ENCODE data around the gene ATG16L1. TPM values are rescaled to one million over a fixed set of nuclear protein-coding genes. Genes with fewer than 3 reads are reported as not detected.

Gene ATG16L1
- total and polyA plus RNA-seq, 9 of the 15 experiments (the other 6 are each of a cell fraction or from before 2014, with no cell fraction given): 6.4 to 21.3 (median 17.2) TPM

DNA sequence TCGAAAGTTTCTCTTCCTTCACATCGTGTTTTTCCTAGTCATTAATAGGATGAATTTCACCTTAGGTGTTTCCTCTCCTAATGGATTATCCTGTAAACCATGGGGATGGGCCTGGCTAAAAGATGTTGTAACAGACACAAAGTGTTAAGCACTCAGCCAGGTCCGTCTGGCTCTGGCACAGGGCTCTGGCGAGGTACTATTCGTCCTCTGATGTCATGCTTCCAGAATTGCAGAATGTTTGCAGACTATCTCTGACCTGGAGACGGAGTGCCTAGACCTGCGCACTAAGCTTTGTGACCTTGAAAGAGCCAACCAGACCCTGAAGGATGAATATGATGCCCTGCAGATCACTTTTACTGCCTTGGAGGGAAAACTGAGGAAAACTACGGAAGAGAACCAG lies 13.2 kb downstream of the ATG16L1 start:
- no peak overlapping the region for H3K4me2 ChIP-seq (ENCODE audit: insufficient read depth, low read length)
- no peak for ATAC-seq
- TF ChIP-seq ELF4 (CRISPR knock-in tag; IDR thresholded peaks at IDR 0.05) (no peak), NR3C1 (CRISPR knock-in tag; IDR thresholded peaks at IDR 0.05) (no peak), POLR2AphosphoS2 (IDR thresholded peaks at IDR 0.05; ENCODE audit: low read length) (no peak), TEAD1 (CRISPR knock-in tag; IDR thresholded peaks at IDR 0.05) (no peak), NFRKB (IDR thresholded peaks at IDR 0.05; ENCODE audit: low read depth) (no peak), FOXM1 (IDR thresholded peaks at IDR 0.05; ENCODE audit: low read depth) (no peak), FOXM1 (CRISPR knock-in tag; IDR thresholded peaks at IDR 0.05; ENCODE audit: low read depth) (no peak), ZNF551 (CRISPR knock-in tag; IDR thresholded peaks at IDR 0.05) (no peak)
- TF ChIP-seq, protein P1, sequence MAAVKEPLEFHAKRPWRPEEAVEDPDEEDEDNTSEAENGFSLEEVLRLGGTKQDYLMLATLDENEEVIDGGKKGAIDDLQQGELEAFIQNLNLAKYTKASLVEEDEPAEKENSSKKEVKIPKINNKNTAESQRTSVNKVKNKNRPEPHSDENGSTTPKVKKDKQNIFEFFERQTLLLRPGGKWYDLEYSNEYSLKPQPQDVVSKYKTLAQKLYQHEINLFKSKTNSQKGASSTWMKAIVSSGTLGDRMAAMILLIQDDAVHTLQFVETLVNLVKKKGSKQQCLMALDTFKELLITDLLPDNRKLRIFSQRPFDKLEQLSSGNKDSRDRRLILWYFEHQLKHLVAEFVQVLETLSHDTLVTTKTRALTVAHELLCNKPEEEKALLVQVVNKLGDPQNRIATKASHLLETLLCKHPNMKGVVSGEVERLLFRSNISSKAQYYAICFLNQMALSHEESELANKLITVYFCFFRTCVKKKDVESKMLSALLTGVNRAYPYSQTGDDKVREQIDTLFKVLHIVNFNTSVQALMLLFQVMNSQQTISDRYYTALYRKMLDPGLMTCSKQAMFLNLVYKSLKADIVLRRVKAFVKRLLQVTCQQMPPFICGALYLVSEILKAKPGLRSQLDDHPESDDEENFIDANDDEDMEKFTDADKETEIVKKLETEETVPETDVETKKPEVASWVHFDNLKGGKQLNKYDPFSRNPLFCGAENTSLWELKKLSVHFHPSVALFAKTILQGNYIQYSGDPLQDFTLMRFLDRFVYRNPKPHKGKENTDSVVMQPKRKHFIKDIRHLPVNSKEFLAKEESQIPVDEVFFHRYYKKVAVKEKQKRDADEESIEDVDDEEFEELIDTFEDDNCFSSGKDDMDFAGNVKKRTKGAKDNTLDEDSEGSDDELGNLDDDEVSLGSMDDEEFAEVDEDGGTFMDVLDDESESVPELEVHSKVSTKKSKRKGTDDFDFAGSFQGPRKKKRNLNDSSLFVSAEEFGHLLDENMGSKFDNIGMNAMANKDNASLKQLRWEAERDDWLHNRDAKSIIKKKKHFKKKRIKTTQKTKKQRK (IDR thresholded peaks at IDR 0.05; ENCODE audit: borderline replicate concordance, low read depth, low read length): no peak
- TF ChIP-seq, protein P2, sequence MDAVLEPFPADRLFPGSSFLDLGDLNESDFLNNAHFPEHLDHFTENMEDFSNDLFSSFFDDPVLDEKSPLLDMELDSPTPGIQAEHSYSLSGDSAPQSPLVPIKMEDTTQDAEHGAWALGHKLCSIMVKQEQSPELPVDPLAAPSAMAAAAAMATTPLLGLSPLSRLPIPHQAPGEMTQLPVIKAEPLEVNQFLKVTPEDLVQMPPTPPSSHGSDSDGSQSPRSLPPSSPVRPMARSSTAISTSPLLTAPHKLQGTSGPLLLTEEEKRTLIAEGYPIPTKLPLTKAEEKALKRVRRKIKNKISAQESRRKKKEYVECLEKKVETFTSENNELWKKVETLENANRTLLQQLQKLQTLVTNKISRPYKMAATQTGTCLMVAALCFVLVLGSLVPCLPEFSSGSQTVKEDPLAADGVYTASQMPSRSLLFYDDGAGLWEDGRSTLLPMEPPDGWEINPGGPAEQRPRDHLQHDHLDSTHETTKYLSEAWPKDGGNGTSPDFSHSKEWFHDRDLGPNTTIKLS (IDR thresholded peaks at IDR 0.05; ENCODE audit: borderline replicate concordance, low read depth): no peak
- TF ChIP-seq, protein P3, sequence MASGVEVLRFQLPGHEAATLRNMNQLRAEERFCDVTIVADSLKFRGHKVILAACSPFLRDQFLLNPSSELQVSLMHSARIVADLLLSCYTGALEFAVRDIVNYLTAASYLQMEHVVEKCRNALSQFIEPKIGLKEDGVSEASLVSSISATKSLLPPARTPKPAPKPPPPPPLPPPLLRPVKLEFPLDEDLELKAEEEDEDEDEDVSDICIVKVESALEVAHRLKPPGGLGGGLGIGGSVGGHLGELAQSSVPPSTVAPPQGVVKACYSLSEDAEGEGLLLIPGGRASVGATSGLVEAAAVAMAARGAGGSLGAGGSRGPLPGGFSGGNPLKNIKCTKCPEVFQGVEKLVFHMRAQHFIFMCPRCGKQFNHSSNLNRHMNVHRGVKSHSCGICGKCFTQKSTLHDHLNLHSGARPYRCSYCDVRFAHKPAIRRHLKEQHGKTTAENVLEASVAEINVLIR (CRISPR knock-in tag; IDR thresholded peaks at IDR 0.05): no peak
- TF ChIP-seq, protein P4, sequence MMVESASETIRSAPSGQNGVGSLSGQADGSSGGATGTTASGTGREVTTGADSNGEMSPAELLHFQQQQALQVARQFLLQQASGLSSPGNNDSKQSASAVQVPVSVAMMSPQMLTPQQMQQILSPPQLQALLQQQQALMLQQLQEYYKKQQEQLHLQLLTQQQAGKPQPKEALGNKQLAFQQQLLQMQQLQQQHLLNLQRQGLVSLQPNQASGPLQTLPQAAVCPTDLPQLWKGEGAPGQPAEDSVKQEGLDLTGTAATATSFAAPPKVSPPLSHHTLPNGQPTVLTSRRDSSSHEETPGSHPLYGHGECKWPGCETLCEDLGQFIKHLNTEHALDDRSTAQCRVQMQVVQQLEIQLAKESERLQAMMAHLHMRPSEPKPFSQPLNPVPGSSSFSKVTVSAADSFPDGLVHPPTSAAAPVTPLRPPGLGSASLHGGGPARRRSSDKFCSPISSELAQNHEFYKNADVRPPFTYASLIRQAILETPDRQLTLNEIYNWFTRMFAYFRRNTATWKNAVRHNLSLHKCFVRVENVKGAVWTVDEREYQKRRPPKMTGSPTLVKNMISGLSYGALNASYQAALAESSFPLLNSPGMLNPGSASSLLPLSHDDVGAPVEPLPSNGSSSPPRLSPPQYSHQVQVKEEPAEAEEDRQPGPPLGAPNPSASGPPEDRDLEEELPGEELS (CRISPR knock-in tag; IDR thresholded peaks at IDR 0.05; ENCODE audit: borderline replicate concordance): no peak
- no peaks in the 10 kb centered on the region for H3K9me3 ChIP-seq (replicated peaks; ENCODE audit: control insufficient read depth, insufficient read depth, low read depth, low read length)
- no peak for DNase-seq (ENCODE audit: extremely low read depth in 1 of 4, low spot score in 3 of 4)
- no peak overlapping the region for H3K27ac ChIP-seq (ENCODE audit: extremely low read depth, low read depth, low read length)
- no peak overlapping the region for H3K4me3 ChIP-seq
- in situ Hi-C loops (cut with MboI) (loop anchor here (10.0 to 25.0 kb wide), 2 partner anchors 410 to 652 kb away; no protein-coding TSS in a partner anchor), intact Hi-C loops (cut with micrococcal nuclease) (loop anchor here (10.0 kb wide), 1 partner anchor 180 kb away; no protein-coding TSS in a partner anchor)
- H3K9ac ChIP-seq (ENCODE audit: insufficient read depth in 1 of 2, low read depth in 2 of 2, low read length in 2 of 2): no peak overlapping the region
- H3K4me1 ChIP-seq (replicated peaks in 1 of 2; ENCODE audit: control insufficient read depth in 2 of 2, insufficient read depth in 2 of 2, low read length in 2 of 2): no peaks in the 10 kb centered on the region
- H3K79me2 ChIP-seq (ENCODE audit: control insufficient read depth, insufficient read depth, low read length): no peaks in the 10 kb centered on the region; the same call in 2 of the 3 replicates
- H3K27me3 ChIP-seq (ENCODE audit: control insufficient read depth in 2 of 2, insufficient read depth in 2 of 2, low read length in 2 of 2): no peaks in the 10 kb centered on the region
- CTCF ChIA-PET (ENCODE audit: low intra/inter-chr PET ratio): no interaction called here
- H2AFZ ChIP-seq (ENCODE audit: low read depth, low read length): no peak overlapping the region
- H4K20me1 ChIP-seq (replicated peaks; ENCODE audit: control insufficient read depth, insufficient read depth, low read length): peaks cover 5% of the 10 kb centered on the region; the same call in 1 of the 2 replicates
- no TSS peak for BruUV-seq (replicated peaks)
- no peaks in the 10 kb centered on the region for H3K9me1 ChIP-seq (ENCODE audit: control insufficient read depth, insufficient read depth, low read length)
- H3K36me3 ChIP-seq (ENCODE audit: control insufficient read depth, insufficient read depth, low read length): peaks cover 93% of the 10 kb centered on the region; the same call in 2 of the 3 replicates
- FAIRE-seq: no peak
- WGBS (ENCODE audit: insufficient coverage, low coverage, missing lambda C conversion rate): 92% methylated on average over 8 of the region's 8 CpGs
- POLR2A ChIA-PET: interaction anchor here (1.4 to 1.9 kb wide), 3 partner anchors 8 to 11 kb away, joined by 3 to 5 read pairs (median 4); no protein-coding TSS in a partner anchor

All from K562 (cell line).